ENCODE results near the gene LSM8.

Gene LSM8

DNA sequence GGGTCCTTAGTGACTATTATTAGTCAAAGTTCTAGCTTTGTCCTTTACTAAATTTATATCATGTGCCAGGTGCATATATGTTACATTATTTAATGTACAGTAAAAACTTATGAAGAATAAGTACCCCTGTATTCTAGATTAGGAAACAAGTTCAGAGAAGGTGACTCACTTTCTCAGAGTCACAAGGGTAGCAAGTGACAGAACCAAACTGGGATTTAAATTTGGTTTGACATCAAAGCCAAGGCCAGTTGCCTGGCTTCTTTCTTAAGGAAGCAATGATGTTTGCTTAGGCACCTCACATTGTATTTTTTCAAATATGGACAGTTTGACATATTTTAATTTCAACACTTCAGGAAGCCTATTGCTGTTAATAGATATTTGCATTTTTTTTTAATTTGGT, 2.5 kb downstream of the LSM8 start:
- no peak for ATAC-seq
- no peak for TF ChIP-seq TCF4 (CRISPR knock-in tag; IDR thresholded peaks at IDR 0.05; ENCODE audit: borderline replicate concordance)
- TF ChIP-seq ISL1 (CRISPR knock-in tag; IDR thresholded peaks at IDR 0.05) = no peak
- no peak for TF ChIP-seq ZNF70 (CRISPR knock-in tag; IDR thresholded peaks at IDR 0.05)
- TF ChIP-seq CSDC2 (CRISPR knock-in tag; IDR thresholded peaks at IDR 0.05) = no peak
- no peak for TF ChIP-seq ZFP30 (CRISPR knock-in tag; IDR thresholded peaks at IDR 0.05)
- TF ChIP-seq TOX (CRISPR knock-in tag; IDR thresholded peaks at IDR 0.05; ENCODE audit: borderline replicate concordance) = no peak
- TF ChIP-seq ZC3H10 (CRISPR knock-in tag; IDR thresholded peaks at IDR 0.05) = no peak
- TF ChIP-seq ESRRG (CRISPR knock-in tag; IDR thresholded peaks at IDR 0.05) = no peak

DNA sequence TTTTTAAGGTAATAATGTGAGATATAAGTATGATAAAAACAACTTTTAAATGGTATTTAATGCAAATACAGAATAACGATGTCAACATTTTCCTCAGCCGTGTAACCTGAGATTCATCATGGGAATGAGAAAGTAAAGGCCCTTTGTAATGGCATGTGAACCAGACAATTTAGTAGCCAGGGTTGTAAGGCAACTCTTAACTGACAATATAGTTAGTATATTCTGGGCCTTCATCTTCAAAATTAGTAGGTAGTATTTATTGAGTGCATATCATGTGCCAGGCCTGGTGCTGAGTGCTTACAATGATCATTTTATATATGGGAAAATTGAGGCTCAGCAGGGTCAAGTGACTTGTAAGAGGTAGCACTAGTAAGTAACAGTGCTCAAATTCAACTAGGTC, 10.6 kb downstream of the LSM8 start:
- no peak for ATAC-seq
- TF ChIP-seq ZNF8 (CRISPR knock-in tag; IDR thresholded peaks at IDR 0.05) (no peak), ZNF565 (CRISPR knock-in tag; conservative IDR thresholded peaks at IDR 0.05; ENCODE audit: low read depth) (no peak), ZFP30 (CRISPR knock-in tag; IDR thresholded peaks at IDR 0.05) (no peak), RARB (CRISPR knock-in tag; IDR thresholded peaks at IDR 0.05) (no peak), ISL1 (CRISPR knock-in tag; IDR thresholded peaks at IDR 0.05) (no peak), TOX (CRISPR knock-in tag; IDR thresholded peaks at IDR 0.05; ENCODE audit: borderline replicate concordance) (no peak)
- TF ChIP-seq, protein P1, sequence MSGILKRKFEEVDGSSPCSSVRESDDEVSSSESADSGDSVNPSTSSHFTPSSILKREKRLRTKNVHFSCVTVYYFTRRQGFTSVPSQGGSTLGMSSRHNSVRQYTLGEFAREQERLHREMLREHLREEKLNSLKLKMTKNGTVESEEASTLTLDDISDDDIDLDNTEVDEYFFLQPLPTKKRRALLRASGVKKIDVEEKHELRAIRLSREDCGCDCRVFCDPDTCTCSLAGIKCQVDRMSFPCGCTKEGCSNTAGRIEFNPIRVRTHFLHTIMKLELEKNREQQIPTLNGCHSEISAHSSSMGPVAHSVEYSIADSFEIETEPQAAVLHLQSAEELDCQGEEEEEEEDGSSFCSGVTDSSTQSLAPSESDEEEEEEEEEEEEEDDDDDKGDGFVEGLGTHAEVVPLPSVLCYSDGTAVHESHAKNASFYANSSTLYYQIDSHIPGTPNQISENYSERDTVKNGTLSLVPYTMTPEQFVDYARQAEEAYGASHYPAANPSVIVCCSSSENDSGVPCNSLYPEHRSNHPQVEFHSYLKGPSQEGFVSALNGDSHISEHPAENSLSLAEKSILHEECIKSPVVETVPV (CRISPR knock-in tag; IDR thresholded peaks at IDR 0.05) = no peak

DNA sequence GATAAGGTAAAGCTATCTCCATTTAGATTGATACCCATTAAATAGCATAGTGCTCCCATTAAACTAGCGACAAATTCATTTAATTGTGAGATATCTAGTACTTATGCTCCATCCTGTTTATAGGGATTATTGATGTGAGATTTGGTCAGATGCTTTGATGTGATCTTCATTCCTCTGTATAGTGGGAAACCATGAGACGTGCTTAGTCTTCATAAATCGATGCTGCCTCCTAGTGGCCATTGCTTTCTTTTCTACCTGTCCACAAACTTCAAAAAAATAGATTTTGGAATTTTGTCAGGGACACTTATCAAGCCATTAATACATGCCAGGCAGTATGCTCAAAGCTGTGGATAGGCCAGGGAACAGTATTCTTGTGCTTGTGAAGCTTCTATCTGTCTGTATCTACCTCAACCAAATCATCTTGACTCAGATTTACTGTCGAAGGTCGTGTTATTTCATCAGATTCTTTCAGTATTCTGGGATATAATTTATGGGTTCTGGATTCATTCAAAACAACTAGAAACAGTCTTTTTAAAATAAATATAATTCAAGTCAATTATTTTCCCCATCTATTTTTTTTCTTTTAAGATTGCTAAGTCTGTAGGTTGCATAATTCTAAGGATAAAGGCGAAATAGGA, 12.0 kb downstream of the LSM8 start:
- peak; percentile 96 for ATAC-seq
- TF ChIP-seq ARNTL (CRISPR knock-in tag; IDR thresholded peaks at IDR 0.05; ENCODE audit: borderline replicate concordance, low read depth) = no peak
- no peak for TF ChIP-seq BACH2 (CRISPR knock-in tag; IDR thresholded peaks at IDR 0.05; ENCODE audit: borderline replicate concordance)
- no peak for TF ChIP-seq TOX (CRISPR knock-in tag; IDR thresholded peaks at IDR 0.05; ENCODE audit: borderline replicate concordance)
- TF ChIP-seq PPARA (CRISPR knock-in tag; IDR thresholded peaks at IDR 0.05; ENCODE audit: borderline replicate concordance) = no peak
- TF ChIP-seq OSR1 (CRISPR knock-in tag; IDR thresholded peaks at IDR 0.05) = no peak
- TF ChIP-seq ESRRG (CRISPR knock-in tag; IDR thresholded peaks at IDR 0.05) = no peak
- TF ChIP-seq, protein P2, sequence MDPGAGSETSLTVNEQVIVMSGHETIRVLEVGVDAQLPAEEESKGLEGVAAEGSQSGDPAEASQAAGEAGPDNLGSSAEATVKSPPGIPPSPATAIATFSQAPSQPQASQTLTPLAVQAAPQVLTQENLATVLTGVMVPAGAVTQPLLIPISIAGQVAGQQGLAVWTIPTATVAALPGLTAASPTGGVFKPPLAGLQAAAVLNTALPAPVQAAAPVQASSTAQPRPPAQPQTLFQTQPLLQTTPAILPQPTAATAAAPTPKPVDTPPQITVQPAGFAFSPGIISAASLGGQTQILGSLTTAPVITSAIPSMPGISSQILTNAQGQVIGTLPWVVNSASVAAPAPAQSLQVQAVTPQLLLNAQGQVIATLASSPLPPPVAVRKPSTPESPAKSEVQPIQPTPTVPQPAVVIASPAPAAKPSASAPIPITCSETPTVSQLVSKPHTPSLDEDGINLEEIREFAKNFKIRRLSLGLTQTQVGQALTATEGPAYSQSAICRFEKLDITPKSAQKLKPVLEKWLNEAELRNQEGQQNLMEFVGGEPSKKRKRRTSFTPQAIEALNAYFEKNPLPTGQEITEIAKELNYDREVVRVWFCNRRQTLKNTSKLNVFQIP (CRISPR knock-in tag; IDR thresholded peaks at IDR 0.05; ENCODE audit: borderline replicate concordance, low read depth) = no peak
- TF ChIP-seq ZNF565 (CRISPR knock-in tag; conservative IDR thresholded peaks at IDR 0.05; ENCODE audit: low read depth) = no peak
- TF ChIP-seq ISL1 (CRISPR knock-in tag; IDR thresholded peaks at IDR 0.05) = no peak
- TF ChIP-seq ZC3H10 (CRISPR knock-in tag; IDR thresholded peaks at IDR 0.05) = no peak
- TF ChIP-seq, protein P3, sequence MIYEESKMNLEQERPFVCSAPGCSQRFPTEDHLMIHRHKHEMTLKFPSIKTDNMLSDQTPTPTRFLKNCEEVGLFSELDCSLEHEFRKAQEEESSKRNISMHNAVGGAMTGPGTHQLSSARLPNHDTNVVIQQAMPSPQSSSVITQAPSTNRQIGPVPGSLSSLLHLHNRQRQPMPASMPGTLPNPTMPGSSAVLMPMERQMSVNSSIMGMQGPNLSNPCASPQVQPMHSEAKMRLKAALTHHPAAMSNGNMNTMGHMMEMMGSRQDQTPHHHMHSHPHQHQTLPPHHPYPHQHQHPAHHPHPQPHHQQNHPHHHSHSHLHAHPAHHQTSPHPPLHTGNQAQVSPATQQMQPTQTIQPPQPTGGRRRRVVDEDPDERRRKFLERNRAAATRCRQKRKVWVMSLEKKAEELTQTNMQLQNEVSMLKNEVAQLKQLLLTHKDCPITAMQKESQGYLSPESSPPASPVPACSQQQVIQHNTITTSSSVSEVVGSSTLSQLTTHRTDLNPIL (CRISPR knock-in tag; IDR thresholded peaks at IDR 0.05; ENCODE audit: low read depth) = no peak
- no peak for TF ChIP-seq GLIS3 (CRISPR knock-in tag; IDR thresholded peaks at IDR 0.05)
- no peak for TF ChIP-seq ZNF8 (CRISPR knock-in tag; IDR thresholded peaks at IDR 0.05)
- TF ChIP-seq, protein P1 (CRISPR knock-in tag; IDR thresholded peaks at IDR 0.05) = no peak

DNA sequence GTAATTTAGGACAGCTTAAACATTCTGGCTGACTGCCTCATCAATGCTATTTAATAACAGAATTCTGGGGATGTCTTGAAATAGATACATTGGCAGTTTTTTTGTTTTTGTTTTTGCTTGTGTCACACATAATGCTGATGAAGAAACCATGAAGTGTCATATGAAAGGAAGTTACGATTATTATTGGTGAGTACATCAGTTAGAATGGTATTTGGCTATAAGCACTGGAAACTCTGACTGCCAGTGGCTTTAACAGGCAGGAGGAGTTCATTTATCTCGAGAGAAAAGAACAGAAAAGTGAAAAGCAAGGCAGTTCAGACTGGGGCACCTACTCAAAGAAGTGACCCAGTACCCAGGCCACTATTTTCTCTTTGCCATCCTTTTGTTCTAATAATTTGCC, 18.1 kb downstream of the LSM8 start:
- ATAC-seq = no peak
- TF ChIP-seq ZNF8 (CRISPR knock-in tag; IDR thresholded peaks at IDR 0.05) (no peak), ZC3H10 (CRISPR knock-in tag; IDR thresholded peaks at IDR 0.05) (no peak), ZFP3 (CRISPR knock-in tag; IDR thresholded peaks at IDR 0.05) (no peak), ARNTL (CRISPR knock-in tag; IDR thresholded peaks at IDR 0.05; ENCODE audit: borderline replicate concordance, low read depth) (no peak), RARB (CRISPR knock-in tag; IDR thresholded peaks at IDR 0.05) (no peak), TCF4 (CRISPR knock-in tag; IDR thresholded peaks at IDR 0.05; ENCODE audit: borderline replicate concordance) (no peak), BACH2 (CRISPR knock-in tag; IDR thresholded peaks at IDR 0.05; ENCODE audit: borderline replicate concordance) (no peak), ZFP30 (CRISPR knock-in tag; IDR thresholded peaks at IDR 0.05) (no peak), CSDC2 (CRISPR knock-in tag; IDR thresholded peaks at IDR 0.05) (no peak), PPARA (CRISPR knock-in tag; IDR thresholded peaks at IDR 0.05; ENCODE audit: borderline replicate concordance) (no peak), ISL1 (CRISPR knock-in tag; IDR thresholded peaks at IDR 0.05) (no peak), TOX (CRISPR knock-in tag; IDR thresholded peaks at IDR 0.05; ENCODE audit: borderline replicate concordance) (no peak), SNAI2 (CRISPR knock-in tag; IDR thresholded peaks at IDR 0.05) (no peak), ZNF70 (CRISPR knock-in tag; IDR thresholded peaks at IDR 0.05) (no peak), GLIS3 (CRISPR knock-in tag; IDR thresholded peaks at IDR 0.05) (no peak)
- TF ChIP-seq, protein P2 (CRISPR knock-in tag; IDR thresholded peaks at IDR 0.05; ENCODE audit: borderline replicate concordance, low read depth) = no peak
- TF ChIP-seq, protein P4, sequence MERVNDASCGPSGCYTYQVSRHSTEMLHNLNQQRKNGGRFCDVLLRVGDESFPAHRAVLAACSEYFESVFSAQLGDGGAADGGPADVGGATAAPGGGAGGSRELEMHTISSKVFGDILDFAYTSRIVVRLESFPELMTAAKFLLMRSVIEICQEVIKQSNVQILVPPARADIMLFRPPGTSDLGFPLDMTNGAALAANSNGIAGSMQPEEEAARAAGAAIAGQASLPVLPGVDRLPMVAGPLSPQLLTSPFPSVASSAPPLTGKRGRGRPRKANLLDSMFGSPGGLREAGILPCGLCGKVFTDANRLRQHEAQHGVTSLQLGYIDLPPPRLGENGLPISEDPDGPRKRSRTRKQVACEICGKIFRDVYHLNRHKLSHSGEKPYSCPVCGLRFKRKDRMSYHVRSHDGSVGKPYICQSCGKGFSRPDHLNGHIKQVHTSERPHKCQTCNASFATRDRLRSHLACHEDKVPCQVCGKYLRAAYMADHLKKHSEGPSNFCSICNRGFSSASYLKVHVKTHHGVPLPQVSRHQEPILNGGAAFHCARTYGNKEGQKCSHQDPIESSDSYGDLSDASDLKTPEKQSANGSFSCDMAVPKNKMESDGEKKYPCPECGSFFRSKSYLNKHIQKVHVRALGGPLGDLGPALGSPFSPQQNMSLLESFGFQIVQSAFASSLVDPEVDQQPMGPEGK (CRISPR knock-in tag; IDR thresholded peaks at IDR 0.05; ENCODE audit: borderline replicate concordance) = no peak
- TF ChIP-seq, protein P3 (CRISPR knock-in tag; IDR thresholded peaks at IDR 0.05; ENCODE audit: low read depth) = no peak
